Measurements from ENCODE around the gene BRDT.

The BRDT gene

DNA sequence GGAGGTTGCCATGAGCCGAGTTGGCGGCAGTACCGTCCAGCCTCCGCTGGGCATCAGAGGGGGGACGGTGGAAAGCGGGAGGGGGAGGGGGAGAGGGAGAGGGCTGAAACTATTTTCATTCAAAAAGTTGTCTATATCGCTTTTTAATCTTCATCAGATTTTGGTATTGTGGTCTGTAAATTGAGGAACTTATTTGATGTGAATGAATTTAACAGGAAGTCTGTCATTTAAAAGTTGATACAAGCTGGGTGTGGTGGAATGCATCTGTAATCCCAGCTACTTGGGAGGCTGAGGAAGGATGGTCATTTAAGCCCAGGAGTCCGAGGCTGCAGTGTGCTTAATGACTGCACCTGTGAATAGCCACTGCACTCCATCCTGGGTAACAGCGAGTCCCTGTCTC, 77.6 kb downstream of the BRDT start:
- H3K36me3 ChIP-seq (replicated peaks; ENCODE audit: insufficient read depth, low read length) = no peaks in the 10 kb centered on the region
- no peak overlapping the region for H2AFZ ChIP-seq (ENCODE audit: low read length)
- H3K9me3 ChIP-seq (replicated peaks; ENCODE audit: insufficient read depth, low read length) = no peaks in the 10 kb centered on the region
- H3K4me3 ChIP-seq (ENCODE audit: low read length) = no peak overlapping the region
- H3K9me2 ChIP-seq (replicated peaks; ENCODE audit: insufficient read depth, low read length) = no peaks in the 10 kb centered on the region
- H3F3A ChIP-seq (ENCODE audit: insufficient read depth, low read length) = no peaks in the 10 kb centered on the region
- no peaks in the 10 kb centered on the region for H3K4me1 ChIP-seq (ENCODE audit: low read length)
- DNase-seq = no peak
- H3K9ac ChIP-seq (ENCODE audit: low read length) = no peak overlapping the region
- no peak overlapping the region for H3K4me2 ChIP-seq (ENCODE audit: low read depth, low read length)
- no peaks in the 10 kb centered on the region for H4K20me1 ChIP-seq (ENCODE audit: insufficient read depth, low read length)
- TF ChIP-seq, protein P1, sequence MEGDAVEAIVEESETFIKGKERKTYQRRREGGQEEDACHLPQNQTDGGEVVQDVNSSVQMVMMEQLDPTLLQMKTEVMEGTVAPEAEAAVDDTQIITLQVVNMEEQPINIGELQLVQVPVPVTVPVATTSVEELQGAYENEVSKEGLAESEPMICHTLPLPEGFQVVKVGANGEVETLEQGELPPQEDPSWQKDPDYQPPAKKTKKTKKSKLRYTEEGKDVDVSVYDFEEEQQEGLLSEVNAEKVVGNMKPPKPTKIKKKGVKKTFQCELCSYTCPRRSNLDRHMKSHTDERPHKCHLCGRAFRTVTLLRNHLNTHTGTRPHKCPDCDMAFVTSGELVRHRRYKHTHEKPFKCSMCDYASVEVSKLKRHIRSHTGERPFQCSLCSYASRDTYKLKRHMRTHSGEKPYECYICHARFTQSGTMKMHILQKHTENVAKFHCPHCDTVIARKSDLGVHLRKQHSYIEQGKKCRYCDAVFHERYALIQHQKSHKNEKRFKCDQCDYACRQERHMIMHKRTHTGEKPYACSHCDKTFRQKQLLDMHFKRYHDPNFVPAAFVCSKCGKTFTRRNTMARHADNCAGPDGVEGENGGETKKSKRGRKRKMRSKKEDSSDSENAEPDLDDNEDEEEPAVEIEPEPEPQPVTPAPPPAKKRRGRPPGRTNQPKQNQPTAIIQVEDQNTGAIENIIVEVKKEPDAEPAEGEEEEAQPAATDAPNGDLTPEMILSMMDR (IDR thresholded peaks at IDR 0.05; ENCODE audit: low read length) = no peak
- TF ChIP-seq EZH2 (optimal IDR thresholded peaks at IDR 0.05; ENCODE audit: low read depth, low read length) (no peak), EZH2phosphoT487 (IDR thresholded peaks at IDR 0.05; ENCODE audit: low read length) (no peak)
- H3K27me3 ChIP-seq (replicated peaks; ENCODE audit: insufficient read depth, low read length) = no peaks in the 10 kb centered on the region
- no peaks in the 10 kb centered on the region for H3K79me2 ChIP-seq (ENCODE audit: low read length)
- H3K27ac ChIP-seq (ENCODE audit: low read length) = no peak overlapping the region

- H3K9ac ChIP-seq (ENCODE audit: low read length) = no peak overlapping the region
- peak overlapping the region; percentile 41; the same call in 1 of the 2 replicates for H3K4me3 ChIP-seq (ENCODE audit: low read length)
- H3K27ac ChIP-seq (ENCODE audit: low read length) = no peak overlapping the region
- no peaks in the 10 kb centered on the region for H3F3A ChIP-seq (ENCODE audit: insufficient read depth, low read length)
- H3K4me2 ChIP-seq (ENCODE audit: low read depth, low read length) = peak overlapping the region; percentile 32; the same call in 1 of the 2 replicates
- H3K79me2 ChIP-seq (ENCODE audit: low read length) = no peaks in the 10 kb centered on the region
- no peaks in the 10 kb centered on the region for H3K9me3 ChIP-seq (replicated peaks; ENCODE audit: insufficient read depth, low read length)
- H3K9me2 ChIP-seq (replicated peaks; ENCODE audit: insufficient read depth, low read length) = no peaks in the 10 kb centered on the region
- no peaks in the 10 kb centered on the region for H3K36me3 ChIP-seq (replicated peaks; ENCODE audit: insufficient read depth, low read length)
- H2AFZ ChIP-seq (ENCODE audit: low read length) = no peak overlapping the region
- TF ChIP-seq EZH2phosphoT487 (IDR thresholded peaks at IDR 0.05; ENCODE audit: low read length) (no peak), EZH2 (optimal IDR thresholded peaks at IDR 0.05; ENCODE audit: low read depth, low read length) (no peak)
- TF ChIP-seq, protein P1 (IDR thresholded peaks at IDR 0.05; ENCODE audit: low read length) = no peak
- no peaks in the 10 kb centered on the region for H3K4me1 ChIP-seq (ENCODE audit: low read length)
- DNase-seq = no peak
- no peaks in the 10 kb centered on the region for H4K20me1 ChIP-seq (ENCODE audit: insufficient read depth, low read length)
- H3K27me3 ChIP-seq (replicated peaks; ENCODE audit: insufficient read depth, low read length) = no peaks in the 10 kb centered on the region
Measured at GRCh38 chr1:92029241-92029922, 80.2 kb downstream of the BRDT start.

DNA sequence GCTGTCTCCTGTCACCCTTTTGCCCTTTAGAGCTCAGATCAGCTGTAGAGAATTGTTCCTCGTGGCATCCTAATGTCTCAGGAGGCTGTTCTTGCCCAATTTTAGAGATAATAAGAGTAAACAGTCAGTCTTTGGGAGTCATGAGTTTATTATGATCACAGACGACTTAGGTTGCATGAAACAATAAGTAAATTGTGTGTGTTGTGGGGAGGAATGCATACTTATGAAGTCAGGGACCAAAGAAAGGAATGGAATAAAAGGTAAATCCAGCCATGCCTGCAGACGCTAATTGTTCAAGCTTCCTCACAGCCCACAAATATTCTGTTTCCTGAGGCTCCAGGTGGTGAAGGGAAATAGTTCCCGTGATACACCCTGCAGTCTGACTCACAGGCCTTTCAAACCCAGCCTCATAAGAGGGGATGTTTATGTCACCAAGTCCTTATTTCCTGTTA, 81.5 kb downstream of the BRDT start:
- Histone ChIP-seq H4K20me1 (ENCODE audit: insufficient read depth, low read length) (no peaks in the 10 kb centered on the region), H3K4me2 (ENCODE audit: low read depth, low read length) (peak overlapping the region; percentile 95; the same call in 1 of the 2 replicates), H3K9me2 (replicated peaks; ENCODE audit: insufficient read depth, low read length) (no peaks in the 10 kb centered on the region), H2AFZ (ENCODE audit: low read length) (peak overlapping the region; percentile 96), H3K27me3 (replicated peaks; ENCODE audit: insufficient read depth, low read length) (no peaks in the 10 kb centered on the region), H3K36me3 (replicated peaks; ENCODE audit: insufficient read depth, low read length) (no peaks in the 10 kb centered on the region), H3K4me3 (ENCODE audit: low read length) (no peak overlapping the region), H3F3A (ENCODE audit: insufficient read depth, low read length) (no peaks in the 10 kb centered on the region), H3K27ac (ENCODE audit: low read length) (no peak overlapping the region), H3K4me1 (ENCODE audit: low read length) (no peaks in the 10 kb centered on the region), H3K9ac (ENCODE audit: low read length) (no peak overlapping the region), H3K9me3 (replicated peaks; ENCODE audit: insufficient read depth, low read length) (no peaks in the 10 kb centered on the region), H3K79me2 (ENCODE audit: low read length) (no peaks in the 10 kb centered on the region)
- no peak for DNase-seq
- TF ChIP-seq EZH2 (optimal IDR thresholded peaks at IDR 0.05; ENCODE audit: low read depth, low read length) (no peak), EZH2phosphoT487 (IDR thresholded peaks at IDR 0.05; ENCODE audit: low read length) (no peak)
- TF ChIP-seq, protein P1 (IDR thresholded peaks at IDR 0.05; ENCODE audit: low read length) = no peak
